ENCODE results near the gene PAWR.
A peak's percentile ranks its signal among the peaks of the same experiment; 100 is the strongest.

The PAWR gene

DNA sequence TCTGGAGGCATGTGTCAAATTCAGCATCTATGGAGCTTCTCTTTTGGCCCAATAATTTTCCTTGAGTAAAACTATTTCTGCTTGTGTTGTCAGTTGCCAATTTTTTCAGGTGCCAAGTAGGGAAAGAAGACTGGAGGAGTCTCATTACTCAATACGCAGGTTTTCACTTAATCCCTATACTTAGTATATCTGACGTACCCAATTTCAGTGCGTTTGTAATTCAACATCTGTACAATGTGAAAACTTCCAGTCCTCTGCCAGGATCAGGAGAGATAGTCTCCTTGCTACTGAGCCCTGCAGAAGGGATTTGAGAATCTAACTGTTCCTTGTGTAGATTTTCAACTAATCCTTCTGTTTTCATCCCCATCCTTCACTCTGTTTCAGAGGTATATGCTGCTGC lies 5.7 kb upstream of the PAWR start:
- no peak overlapping the region for H3K4me3 ChIP-seq (ENCODE audit: low read depth, low read length)
- no peak for DNase-seq (ENCODE audit: low read depth, low spot score)
- ChIA-PET POLR2A (no interaction called here), CTCF (no interaction called here)
- TF ChIP-seq, protein P1, sequence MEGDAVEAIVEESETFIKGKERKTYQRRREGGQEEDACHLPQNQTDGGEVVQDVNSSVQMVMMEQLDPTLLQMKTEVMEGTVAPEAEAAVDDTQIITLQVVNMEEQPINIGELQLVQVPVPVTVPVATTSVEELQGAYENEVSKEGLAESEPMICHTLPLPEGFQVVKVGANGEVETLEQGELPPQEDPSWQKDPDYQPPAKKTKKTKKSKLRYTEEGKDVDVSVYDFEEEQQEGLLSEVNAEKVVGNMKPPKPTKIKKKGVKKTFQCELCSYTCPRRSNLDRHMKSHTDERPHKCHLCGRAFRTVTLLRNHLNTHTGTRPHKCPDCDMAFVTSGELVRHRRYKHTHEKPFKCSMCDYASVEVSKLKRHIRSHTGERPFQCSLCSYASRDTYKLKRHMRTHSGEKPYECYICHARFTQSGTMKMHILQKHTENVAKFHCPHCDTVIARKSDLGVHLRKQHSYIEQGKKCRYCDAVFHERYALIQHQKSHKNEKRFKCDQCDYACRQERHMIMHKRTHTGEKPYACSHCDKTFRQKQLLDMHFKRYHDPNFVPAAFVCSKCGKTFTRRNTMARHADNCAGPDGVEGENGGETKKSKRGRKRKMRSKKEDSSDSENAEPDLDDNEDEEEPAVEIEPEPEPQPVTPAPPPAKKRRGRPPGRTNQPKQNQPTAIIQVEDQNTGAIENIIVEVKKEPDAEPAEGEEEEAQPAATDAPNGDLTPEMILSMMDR (IDR thresholded peaks at IDR 0.05; ENCODE audit: insufficient read depth, low read length, missing control alignments) = no peak

DNA sequence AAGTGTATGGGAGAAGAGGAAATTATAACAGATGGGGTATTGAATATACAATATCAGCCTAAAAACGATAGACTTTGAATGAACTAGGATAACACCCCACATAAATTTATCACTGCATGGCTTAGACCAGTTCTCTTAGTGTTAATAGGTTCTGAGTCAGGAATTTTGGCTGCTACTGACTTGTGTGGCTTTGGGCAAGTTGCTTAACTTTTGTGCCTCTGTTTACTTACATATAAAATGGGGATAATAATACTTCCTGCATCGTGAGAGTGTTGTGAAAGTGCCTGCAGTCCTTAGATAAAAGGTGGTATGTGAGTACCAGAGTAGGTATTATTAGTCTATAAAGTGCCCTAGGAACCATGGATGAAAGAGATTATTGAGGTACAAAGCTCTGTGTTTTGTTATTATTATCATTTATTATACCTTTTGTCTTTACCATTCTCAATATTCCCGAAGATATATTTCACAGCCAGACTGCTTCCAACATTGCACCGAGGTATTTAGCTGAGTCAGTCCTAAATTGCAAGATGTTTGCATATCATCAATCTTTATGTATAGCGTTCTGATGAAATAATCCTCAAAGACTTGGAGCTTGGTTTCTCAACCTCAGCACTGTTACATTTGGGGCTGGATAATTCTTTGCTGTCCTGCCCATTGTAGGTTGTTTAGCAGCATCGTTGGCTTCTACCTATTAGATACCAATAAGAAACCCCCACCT lies 2.3 kb upstream of the PAWR start:
- DNase-seq (ENCODE audit: low read depth, low spot score) = no peak
- H3K4me3 ChIP-seq (ENCODE audit: low read depth, low read length) = no peak overlapping the region; the same call in 1 of the 2 replicates
- TF ChIP-seq, protein P1 (IDR thresholded peaks at IDR 0.05; ENCODE audit: insufficient read depth, low read length, missing control alignments) = no peak
- POLR2A ChIA-PET = no interaction called here
- CTCF ChIA-PET = interaction anchor here (0.6 to 1.7 kb wide), 4 partner anchors 8 to 145 kb away, joined by 3 to 4 read pairs (median 4); no protein-coding TSS in a partner anchor

DNA sequence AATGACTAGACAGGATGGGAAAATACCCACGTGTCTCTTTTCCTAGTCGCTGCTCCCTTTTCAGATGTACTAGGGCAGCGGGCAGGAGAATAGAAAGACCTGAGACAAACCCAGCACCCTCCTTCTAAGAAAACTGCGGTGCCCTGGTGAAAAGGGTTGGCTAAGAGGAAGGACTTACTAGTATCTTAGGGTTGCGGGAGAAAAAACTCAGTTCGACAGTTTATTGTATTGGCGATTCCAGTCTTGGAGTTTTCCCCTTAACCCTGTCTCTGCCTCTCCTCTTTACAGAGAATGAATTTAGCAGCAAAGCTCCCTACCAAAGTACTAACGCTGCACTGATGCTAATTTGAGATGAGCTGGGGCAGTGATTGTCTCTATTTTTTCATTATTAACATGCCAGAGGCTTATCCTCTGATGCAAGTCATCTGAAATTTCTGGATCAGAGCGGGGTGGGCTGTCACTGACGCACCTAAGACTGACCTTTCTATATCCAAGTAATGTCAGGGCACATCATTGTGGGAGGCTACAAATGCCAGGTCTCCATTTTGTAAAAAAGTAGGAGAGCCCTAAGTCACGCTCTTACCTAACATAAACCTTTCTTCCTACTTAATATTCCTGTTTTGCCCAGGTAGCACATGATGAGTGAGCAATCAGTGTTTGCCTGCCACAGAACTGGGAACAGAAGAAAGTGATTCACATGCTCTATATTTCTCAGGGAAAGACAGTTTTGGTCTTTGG lies 916 bp upstream of the PAWR start:
- TF ChIP-seq, protein P1 (IDR thresholded peaks at IDR 0.05; ENCODE audit: insufficient read depth, low read length, missing control alignments) = no peak
- H3K4me3 ChIP-seq (ENCODE audit: low read depth, low read length) = peak overlapping the region; percentile 87
- no peak for DNase-seq (ENCODE audit: low read depth, low spot score)
- ChIA-PET POLR2A (interaction anchor here (1.0 to 1.8 kb wide), 2 partner anchors 289 to 496 kb away, joined by 4 read pairs; no protein-coding TSS in a partner anchor), CTCF (interaction anchor here (1.3 to 1.5 kb wide), 2 partner anchors 9 to 144 kb away, joined by 4 read pairs; no protein-coding TSS in a partner anchor)

DNA sequence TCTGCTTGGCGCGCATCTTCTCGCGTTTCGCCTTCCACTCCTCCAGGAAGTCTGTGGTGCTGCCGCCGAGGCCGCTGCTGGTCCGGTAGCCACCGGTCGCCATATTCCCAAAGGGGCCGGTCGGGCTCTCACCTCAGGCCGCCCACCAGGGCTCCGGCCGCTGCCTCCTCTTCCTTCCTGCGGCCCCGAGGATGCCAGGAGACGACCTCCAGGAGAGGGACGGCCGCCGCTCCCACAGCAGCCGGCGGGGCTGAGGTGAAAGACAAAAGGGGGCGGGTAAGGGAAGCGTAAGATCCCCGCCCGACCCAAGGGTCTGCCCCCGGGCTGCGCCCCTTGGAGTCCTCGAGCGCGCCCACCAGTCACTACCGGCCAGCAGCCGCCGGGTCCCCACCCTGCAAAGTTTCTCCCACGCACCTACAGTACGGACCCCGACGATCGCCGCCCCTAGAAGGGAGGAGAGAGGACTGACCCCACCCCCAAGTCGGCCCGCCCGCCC lies 574 bp downstream of the PAWR start:
- CTCF ChIA-PET = interaction anchor here (1.1 to 1.8 kb wide), 3 partner anchors 48 to 269 kb away, joined by 3 to 4 read pairs (median 4); no protein-coding TSS in a partner anchor

DNA sequence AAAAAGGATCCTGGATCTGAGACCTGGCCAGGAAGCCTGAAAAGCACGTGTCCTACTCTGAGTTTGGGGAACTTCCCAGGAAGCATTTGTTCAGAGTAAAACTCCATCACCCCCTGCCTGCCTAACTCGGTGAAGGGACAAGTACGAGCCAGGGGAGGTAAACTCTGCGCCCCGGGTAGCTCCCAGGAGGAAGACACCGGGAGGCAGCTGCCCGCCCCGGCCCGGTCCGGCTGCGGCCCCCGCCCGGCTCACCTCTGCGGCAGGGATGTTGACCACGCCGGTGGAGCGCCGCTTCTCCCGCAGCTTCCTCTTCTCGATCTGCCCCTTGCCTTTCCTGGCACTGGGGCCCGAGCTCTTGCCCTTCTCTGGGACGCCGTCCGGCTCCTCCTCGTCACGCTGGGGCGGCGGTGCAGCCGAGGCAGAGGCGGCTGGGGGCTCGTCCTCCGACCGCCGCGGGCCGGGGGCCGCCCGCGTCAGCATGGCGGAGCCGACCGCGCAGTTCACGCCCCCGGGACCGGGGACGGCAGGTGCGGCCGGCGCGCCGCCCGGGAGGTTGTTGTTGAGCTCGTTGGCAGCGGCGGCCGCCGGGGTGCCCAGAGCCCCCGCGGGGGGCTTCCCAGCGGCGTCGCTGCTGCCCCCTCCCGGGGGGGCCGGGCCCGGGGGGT lies 1.2 kb downstream of the PAWR start:
- DNase-seq (ENCODE audit: low read depth, low spot score) = no peak
- CTCF ChIA-PET = interaction anchor here (1.8 kb wide), 1 partner anchor 48 kb away, joined by 4 read pairs; no protein-coding TSS in a partner anchor
- TF ChIP-seq, protein P1 (IDR thresholded peaks at IDR 0.05; ENCODE audit: insufficient read depth, low read length, missing control alignments) = no peak
- peak overlapping the region; percentile 87 for H3K4me3 ChIP-seq (ENCODE audit: low read depth, low read length)
- POLR2A ChIA-PET = interaction anchor here (1.0 to 1.8 kb wide), 2 partner anchors 9 to 142 kb away, joined by 3 to 6 read pairs; no protein-coding TSS in a partner anchor

More for the DNA sequence above, 574 bp downstream of the PAWR start:
- H3K4me3 ChIP-seq (ENCODE audit: low read depth, low read length) = peak overlapping the region; percentile 87
- TF ChIP-seq, protein P1 (IDR thresholded peaks at IDR 0.05; ENCODE audit: insufficient read depth, low read length, missing control alignments) = no peak
- POLR2A ChIA-PET = interaction anchor here (1.0 to 1.8 kb wide), 3 partner anchors 10 to 143 kb away, joined by 3 to 6 read pairs (median 5); no protein-coding TSS in a partner anchor
- DNase-seq (ENCODE audit: low read depth, low spot score) = no peak
